Neural progenitor cell (in vitro differentiated cells): Measurements from ENCODE around the gene PITPNM1. TPM values are rescaled to one million over a fixed set of nuclear protein-coding genes. Genes with fewer than 3 reads are reported as not detected.
A peak's percentile ranks its signal among the peaks of the same experiment; 100 is the strongest.

Experiments
- DNase-seq: peaks from one replicate; pipeline ENCODE4 v3.0.0-alpha.2; 2016; ENCODE audit warnings: low spot score
- H2AFZ ChIP-seq: fragments of 200-600 bp; sonication (generic); replicated peaks from 2 replicates; pipeline ENCODE4 v1.6.1; 2016; ENCODE audit warnings: antibody characterized with exemption
- H3F3A ChIP-seq: fragments of 200-600 bp; sonication (generic); 2 replicates; pipeline ENCODE4 v1.6.1; 2016; ENCODE audit warnings: antibody characterized with exemption, low read depth
- H3K27ac ChIP-seq: fragments of 200-600 bp; sonication (generic); 2 replicates; pipeline ENCODE4 v1.5.1; 2016; ENCODE audit warnings: mild to moderate bottlenecking
- H3K27me3 ChIP-seq: fragments of 200-600 bp; sonication (generic); 2 replicates; pipeline ENCODE4 v1.6.1; 2016; ENCODE audit warnings: mild to moderate bottlenecking, moderate library complexity
- H3K36me3 ChIP-seq: fragments of 200-600 bp; sonication (generic); 2 replicates; pipeline ENCODE4 v1.5.1; 2016
- H3K4me1 ChIP-seq: fragments of 200-600 bp; sonication (generic); 2 replicates; pipeline ENCODE4 v1.6.1; 2016; ENCODE audit warnings: mixed run types
- H3K4me2 ChIP-seq: fragments of 200-600 bp; sonication (generic); 2 replicates; pipeline ENCODE4 v1.6.1; 2016
- H3K4me3 ChIP-seq: fragments of 200-600 bp; sonication (generic); 2 replicates; pipeline ENCODE4 v1.5.1; 2016
- H3K79me2 ChIP-seq: fragments of 200-600 bp; sonication (generic); 2 replicates; pipeline ENCODE4 v1.6.1; 2016; ENCODE audit warnings: low read depth
- H3K9ac ChIP-seq: fragments of 200-600 bp; sonication (generic); 2 replicates; pipeline ENCODE4 v1.6.1; 2016
- H3K9me3 ChIP-seq: fragments of 200-600 bp; sonication (generic); 2 replicates; pipeline ENCODE4 v1.5.1; 2016; ENCODE audit warnings: low read depth
- H4K20me1 ChIP-seq: fragments of 200-600 bp; sonication (generic); 2 replicates; pipeline ENCODE4 v1.6.1; 2016; ENCODE audit warnings: low read depth
- H3K27ac Mint-ChIP-seq: 3 replicates; pipeline ENCODE4 v1.8.0; 2021; ENCODE audit warnings: mixed read lengths
- H3K27me3 Mint-ChIP-seq: 2 replicates; pipeline ENCODE4 v1.8.0; 2022; ENCODE audit warnings: low read depth, mild to moderate bottlenecking, inconsistent platforms, moderate library complexity, mixed read lengths; ENCODE audit not compliant: insufficient read depth
- H3K36me3 Mint-ChIP-seq: 3 replicates; pipeline ENCODE4 v1.8.0; 2021; ENCODE audit warnings: mixed read lengths
- H3K4me1 Mint-ChIP-seq: 3 replicates; pipeline ENCODE4 v1.8.0; 2021; ENCODE audit warnings: mixed read lengths
- H3K4me3 Mint-ChIP-seq: 3 replicates; pipeline ENCODE4 v1.8.0; 2021; ENCODE audit warnings: mild to moderate bottlenecking, moderate library complexity, mixed read lengths
- H3K9me3 Mint-ChIP-seq: 3 replicates; pipeline ENCODE4 v1.8.0; 2020; ENCODE audit warnings: mixed read lengths
- CTCF ChIP-seq: fragments of 200-600 bp; sonication (generic); IDR thresholded peaks from 2 replicates; pipeline ENCODE4 v1.5.1; 2017; ENCODE audit warnings: antibody characterized with exemption, mild to moderate bottlenecking
- EZH2 ChIP-seq: fragments of 200-600 bp; sonication (generic); IDR thresholded peaks from 2 replicates; pipeline ENCODE4 v1.6.1; 2017; ENCODE audit warnings: antibody characterized with exemption, mild to moderate bottlenecking, moderate library complexity
- EZH2phosphoT487 ChIP-seq: fragments of 200-600 bp; sonication (generic); IDR thresholded peaks from 2 replicates; pipeline ENCODE4 v1.6.1; 2017; ENCODE audit warnings: antibody characterized with exemption
- total RNA-seq: library from RNA; depleted of rRNA; stranded (reverse); fragments of >200 nt; gene quantifications from 2 replicates; pipeline ENCODE4 v1.2.3, GENCODE V29; 2015; ENCODE audit warnings: low replicate concordance

The PITPNM1 gene
- total RNA-seq, 1 donor from 2014 or later, result 7.7 TPM

GRCh38 chr11:67468759-67469507 lies 36.2 kb downstream of the PITPNM1 start, which contains the start of gene TMEM134:
Gene TMEM134, minus strand, starts transcription at chr11:67469251. Its CDS starts 59 bp downstream, at chr11:67469192.
- peak within 1 kb of the TSS; percentile 86 for H3K4me2 ChIP-seq
- H3K4me3 ChIP-seq, result peak within 1 kb of the TSS; percentile 88
- peak within 1 kb of the TSS; percentile 97 for H3K4me3 Mint-ChIP-seq
- H3K27ac ChIP-seq, result no peak within 1 kb of the TSS
- TF ChIP-seq EZH2phosphoT487 (no peak), CTCF (peak; percentile 59)
- H3K9me3 ChIP-seq, result no peaks in the 10 kb centered on the region
- H3K36me3 ChIP-seq, result no peaks in the 10 kb centered on the region
- peak within 1 kb of the TSS; percentile 95 for H3K27ac Mint-ChIP-seq
- no peaks in the 10 kb centered on the region for H3F3A ChIP-seq
- H3K4me1 Mint-ChIP-seq, result peaks cover 20% of the 10 kb centered on the region
- peak within 1 kb of the TSS; percentile 55 for H3K9ac ChIP-seq
- peaks cover 8% of the 10 kb centered on the region for H3K79me2 ChIP-seq
- peaks cover 6% of the 10 kb centered on the region for H3K4me1 ChIP-seq
- no peaks in the 10 kb centered on the region for H3K9me3 Mint-ChIP-seq
- no peaks in the 10 kb centered on the region for H3K27me3 ChIP-seq
- H4K20me1 ChIP-seq, result no peaks in the 10 kb centered on the region
- H2AFZ ChIP-seq, result peak within 1 kb of the TSS; percentile 63
- peak; percentile 97 for DNase-seq
- no peaks in the 10 kb centered on the region for H3K36me3 Mint-ChIP-seq
- peaks cover 10% of the 10 kb centered on the region for H3K27me3 Mint-ChIP-seq

- H3K4me1 Mint-ChIP-seq, result peaks cover 20% of the 10 kb centered on the region
- peak; percentile 57 for DNase-seq
- H3K4me3 Mint-ChIP-seq, result peak overlapping the region; percentile 97
- Histone ChIP-seq H3K27me3 (no peaks in the 10 kb centered on the region), H3K4me2 (peak overlapping the region; percentile 86), H3K9ac (peak overlapping the region; percentile 55), H3K4me3 (peak overlapping the region; percentile 88), H2AFZ (no peak overlapping the region), H3K4me1 (peaks cover 6% of the 10 kb centered on the region), H3K9me3 (no peaks in the 10 kb centered on the region), H3K36me3 (no peaks in the 10 kb centered on the region), H3K27ac (no peak overlapping the region), H3F3A (no peaks in the 10 kb centered on the region), H4K20me1 (no peaks in the 10 kb centered on the region), H3K79me2 (peaks cover 8% of the 10 kb centered on the region)
- peaks cover 10% of the 10 kb centered on the region for H3K27me3 Mint-ChIP-seq
- no peaks in the 10 kb centered on the region for H3K9me3 Mint-ChIP-seq
- H3K27ac Mint-ChIP-seq, result peak overlapping the region; percentile 95
- TF ChIP-seq EZH2 (no peak), CTCF (no peak), EZH2phosphoT487 (no peak)
- H3K36me3 Mint-ChIP-seq, result no peaks in the 10 kb centered on the region
These were observed 36.8 kb downstream of the PITPNM1 start for GRCh38 chr11:67468456-67468758.

- TF ChIP-seq EZH2phosphoT487, result no peak
- no peak for TF ChIP-seq EZH2
- TF ChIP-seq CTCF, result no peak
- peak overlapping the region; percentile 55 for H3K9ac ChIP-seq
- DNase-seq, result no peak
- H3K4me2 ChIP-seq, result peak overlapping the region; percentile 86
- peaks cover 8% of the 10 kb centered on the region for H3K79me2 ChIP-seq
- H3K27ac ChIP-seq, result no peak overlapping the region
- no peak overlapping the region for H2AFZ ChIP-seq
- Mint-ChIP-seq H3K4me3 (peak overlapping the region; percentile 97), H3K27ac (peak overlapping the region; percentile 95), H3K9me3 (no peaks in the 10 kb centered on the region), H3K4me1 (peaks cover 20% of the 10 kb centered on the region), H3K27me3 (peaks cover 10% of the 10 kb centered on the region), H3K36me3 (no peaks in the 10 kb centered on the region)
- H3K4me1 ChIP-seq, result peaks cover 6% of the 10 kb centered on the region
- no peaks in the 10 kb centered on the region for H3F3A ChIP-seq
- H4K20me1 ChIP-seq, result no peaks in the 10 kb centered on the region
- H3K36me3 ChIP-seq, result no peaks in the 10 kb centered on the region
- H3K4me3 ChIP-seq, result peak overlapping the region; percentile 88
- no peaks in the 10 kb centered on the region for H3K9me3 ChIP-seq
- no peaks in the 10 kb centered on the region for H3K27me3 ChIP-seq
These were observed 37.1 kb downstream of the PITPNM1 start for GRCh38 chr11:67468056-67468455.
